ENCODE data around the gene HAND2. TPM values are rescaled to one million over a fixed set of nuclear protein-coding genes. Genes with fewer than 3 reads are reported as not detected.

Gene HAND2
- total RNA-seq, 1 experiment from 2014 or later, result not detected

DNA sequence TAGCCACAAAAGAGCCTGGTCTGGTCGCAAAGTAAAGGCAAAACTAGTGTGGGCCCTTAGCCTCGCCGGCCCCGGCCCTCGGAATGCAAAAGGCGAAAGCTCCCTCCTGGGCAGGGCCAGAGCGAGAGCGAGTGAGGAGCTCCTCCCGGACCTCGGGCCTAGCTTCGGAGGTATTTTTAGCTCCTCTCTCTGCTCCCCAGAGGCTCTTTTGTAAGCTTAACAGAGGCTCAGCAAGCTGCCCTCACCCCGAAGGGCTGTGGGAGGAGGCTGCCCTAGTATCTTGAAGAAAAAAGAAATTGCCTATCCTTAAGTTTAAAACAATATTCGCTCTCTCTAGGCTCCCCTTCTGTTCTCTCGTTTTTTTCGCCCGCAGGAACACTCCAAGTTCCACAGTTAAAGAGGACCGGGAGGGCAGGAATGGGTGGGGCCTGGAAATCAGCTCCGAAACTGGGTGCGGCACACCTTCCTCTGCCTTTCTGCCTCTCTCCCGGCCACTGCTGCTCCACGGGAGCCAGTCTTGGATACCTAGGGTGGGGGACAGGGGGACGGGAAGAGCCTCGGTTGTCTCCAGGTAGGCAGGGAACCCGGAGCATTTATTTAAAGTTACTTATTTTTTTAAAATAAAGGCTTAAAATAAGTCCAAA, 12.1 kb downstream of the HAND2 start:
- Histone ChIP-seq H2AFZ (no peak overlapping the region), H3K4me2 (no peak overlapping the region), H3K27me3 (ENCODE audit: insufficient read depth, low read depth) (no peaks in the 10 kb centered on the region), H3K4me1 (replicated peaks; ENCODE audit: insufficient read depth) (no peaks in the 10 kb centered on the region), H3F3A (ENCODE audit: insufficient read depth, low read depth) (no peaks in the 10 kb centered on the region), H3K4me3 (no peak overlapping the region), H3K27ac (no peak overlapping the region), H3K36me3 (ENCODE audit: low read depth) (no peaks in the 10 kb centered on the region), H3K79me2 (ENCODE audit: low read depth) (no peaks in the 10 kb centered on the region), H3K9me3 (ENCODE audit: insufficient read depth, low read depth) (no peaks in the 10 kb centered on the region), H3K9me2 (ENCODE audit: insufficient read depth) (no peaks in the 10 kb centered on the region), H4K20me1 (ENCODE audit: insufficient read depth) (no peaks in the 10 kb centered on the region)
- CTCF ChIA-PET, result no interaction called here
- no peak for TF ChIP-seq CTCF (conservative IDR thresholded peaks at IDR 0.05)
- no peak for TF ChIP-seq EZH2 (IDR thresholded peaks at IDR 0.05; ENCODE audit: low read depth)
- no TSS peak for BruUV-seq (replicated peaks)
- POLR2A ChIA-PET (ENCODE audit: unreplicated experiment), result no interaction called here
- intact Hi-C loops (cut with micrococcal nuclease; ENCODE audit: unreplicated experiment), result no loop called here
- no peak for DNase-seq

DNA sequence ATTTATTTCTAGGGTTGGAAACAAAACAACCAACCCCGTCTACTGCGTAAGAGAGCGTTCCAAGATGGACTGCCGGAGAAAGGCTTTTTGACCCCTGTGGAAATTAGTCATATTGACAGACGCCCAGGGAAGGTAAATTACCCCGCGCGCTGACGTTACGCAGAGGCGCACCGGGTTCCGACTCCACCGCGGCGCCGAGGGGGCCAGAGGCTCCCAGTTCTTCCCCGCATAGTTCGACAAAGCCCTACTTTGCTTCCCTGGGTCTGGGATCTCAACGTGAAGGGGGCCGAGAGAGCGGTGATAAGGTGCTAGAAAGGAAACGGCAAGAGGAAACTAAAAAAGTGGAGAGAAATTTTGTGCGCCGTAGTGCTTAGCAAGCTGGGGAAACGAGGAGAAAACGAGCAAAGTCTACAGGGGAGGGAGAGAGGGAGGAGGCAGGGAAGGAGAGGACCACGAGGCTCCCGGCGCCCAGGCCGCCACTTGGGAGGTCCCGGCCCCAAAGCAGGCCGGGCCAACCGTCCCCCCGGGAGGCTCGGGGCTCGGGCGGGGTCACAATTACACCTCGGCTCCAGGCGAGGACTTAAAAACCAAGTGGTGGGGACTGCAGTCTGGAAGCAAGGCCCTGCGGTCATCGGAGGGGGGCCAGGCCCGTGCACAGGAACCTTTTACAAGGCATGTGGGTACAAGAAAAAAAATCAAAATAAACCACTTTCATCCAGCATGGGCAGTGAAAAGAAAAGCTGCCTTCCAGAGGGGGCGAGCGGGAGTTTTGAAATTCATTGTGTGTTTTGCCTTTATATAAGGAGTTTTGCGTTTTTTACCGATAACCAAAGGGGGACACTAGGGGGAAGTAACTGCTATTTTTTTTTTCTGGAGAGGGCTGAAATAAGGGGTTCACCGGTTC, 13.2 kb downstream of the HAND2 start:
- intact Hi-C loops (cut with micrococcal nuclease; ENCODE audit: unreplicated experiment), result no loop called here
- no peaks in the 10 kb centered on the region for H3K4me1 ChIP-seq (replicated peaks; ENCODE audit: insufficient read depth)
- no peaks in the 10 kb centered on the region for H4K20me1 ChIP-seq (ENCODE audit: insufficient read depth)
- H3K27me3 ChIP-seq (ENCODE audit: insufficient read depth, low read depth), result no peaks in the 10 kb centered on the region
- TF ChIP-seq CTCF (conservative IDR thresholded peaks at IDR 0.05) (no peak), EZH2 (IDR thresholded peaks at IDR 0.05; ENCODE audit: low read depth) (no peak)
- no peak overlapping the region for H3K4me3 ChIP-seq
- H3K9me2 ChIP-seq (ENCODE audit: insufficient read depth), result no peaks in the 10 kb centered on the region
- no peaks in the 10 kb centered on the region for H3K36me3 ChIP-seq (ENCODE audit: low read depth)
- H3K79me2 ChIP-seq (ENCODE audit: low read depth), result no peaks in the 10 kb centered on the region
- ChIA-PET CTCF (no interaction called here), POLR2A (ENCODE audit: unreplicated experiment) (no interaction called here)
- no peak overlapping the region for H3K4me2 ChIP-seq
- no peak overlapping the region for H3K27ac ChIP-seq
- H3F3A ChIP-seq (ENCODE audit: insufficient read depth, low read depth), result no peaks in the 10 kb centered on the region
- no peak overlapping the region for H2AFZ ChIP-seq
- no TSS peak for BruUV-seq (replicated peaks)
- H3K9me3 ChIP-seq (ENCODE audit: insufficient read depth, low read depth), result no peaks in the 10 kb centered on the region
- DNase-seq, result no peak

DNA sequence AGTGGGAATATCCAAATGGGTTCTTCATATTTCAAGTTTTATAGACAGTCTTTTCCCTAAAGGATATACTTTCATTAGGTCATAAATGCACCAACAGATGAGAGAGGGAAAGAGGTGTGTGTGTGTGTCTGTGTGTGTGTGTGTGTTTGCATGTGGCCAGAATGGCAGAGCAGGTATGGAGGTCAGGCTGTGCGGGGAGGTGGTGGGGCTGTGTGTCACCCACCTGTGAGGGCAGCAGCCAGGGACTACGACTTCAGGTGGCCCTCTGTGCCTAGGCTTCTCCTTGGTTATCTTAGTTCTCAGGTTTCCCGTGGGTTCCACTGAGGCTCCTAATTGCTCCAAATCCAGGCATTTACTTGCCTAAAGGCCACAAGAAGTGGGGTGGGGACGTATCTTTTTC, 14.6 kb downstream of the HAND2 start:
- no TSS peak for BruUV-seq (replicated peaks)
- H3K27me3 ChIP-seq (ENCODE audit: insufficient read depth, low read depth), result no peaks in the 10 kb centered on the region
- ChIA-PET POLR2A (ENCODE audit: unreplicated experiment) (no interaction called here), CTCF (no interaction called here)
- no peak overlapping the region for H2AFZ ChIP-seq
- H3K9me2 ChIP-seq (ENCODE audit: insufficient read depth), result no peaks in the 10 kb centered on the region
- DNase-seq, result no peak
- no peaks in the 10 kb centered on the region for H3F3A ChIP-seq (ENCODE audit: insufficient read depth, low read depth)
- no peaks in the 10 kb centered on the region for H4K20me1 ChIP-seq (ENCODE audit: insufficient read depth)
- no peaks in the 10 kb centered on the region for H3K36me3 ChIP-seq (ENCODE audit: low read depth)
- H3K9me3 ChIP-seq (ENCODE audit: insufficient read depth, low read depth), result no peaks in the 10 kb centered on the region
- no peak overlapping the region for H3K4me3 ChIP-seq
- no peak for TF ChIP-seq EZH2 (IDR thresholded peaks at IDR 0.05; ENCODE audit: low read depth)
- no peak for TF ChIP-seq CTCF (conservative IDR thresholded peaks at IDR 0.05)
- no peak overlapping the region for H3K27ac ChIP-seq
- no peaks in the 10 kb centered on the region for H3K79me2 ChIP-seq (ENCODE audit: low read depth)
- no peak overlapping the region for H3K4me2 ChIP-seq
- intact Hi-C loops (cut with micrococcal nuclease; ENCODE audit: unreplicated experiment), result no loop called here
- no peaks in the 10 kb centered on the region for H3K4me1 ChIP-seq (replicated peaks; ENCODE audit: insufficient read depth)
